K562 (cell line): Measurements from ENCODE around the gene LRP10. TPM values are rescaled to one million over a fixed set of nuclear protein-coding genes. Genes with fewer than 3 reads are reported as not detected.

ENCODE experiments used
- BCL6 ChIP-seq: fragments of 250-450 bp; sonication (Bioruptor Pico); IDR thresholded peaks from 2 replicates; pipeline ENCODE4 v1.4.0; 2020
- CBFA2T3 ChIP-seq: fragments of 450-650 bp; IDR thresholded peaks from 2 replicates; pipeline ENCODE4 v1.6.1; 2017
- CREB1 ChIP-seq, 2 experiments: sonication (generic) in 1 of 2; formaldehyde crosslinking in 1 of 2; IDR thresholded peaks; 2 replicates each; pipeline versions ENCODE4 v1.6.1 to v1.8.0; 2012 to 2022; ENCODE audit warnings: inconsistent platforms in 1 of 2, mild to moderate bottlenecking in 1 of 2, missing genetic modification reagents in 1 of 2, moderate library complexity in 1 of 2
- DPF2 ChIP-seq: fragments of 450-650 bp; IDR thresholded peaks from 2 replicates; pipeline ENCODE4 v1.6.1; 2016
- ETV5 ChIP-seq: sonication (generic); formaldehyde crosslinking; IDR thresholded peaks from 2 replicates; pipeline ENCODE4 v1.4.0; 2020; ENCODE audit warnings: low read depth, mild to moderate bottlenecking, missing genetic modification reagents
- HNRNPL ChIP-seq: fragments of 200-400 bp; formaldehyde crosslinking; IDR thresholded peaks from 2 replicates; pipeline ENCODE4 v1.6.1; 2017; ENCODE audit warnings: low read depth, mild to moderate bottlenecking, low read length
- MXI1 ChIP-seq: IDR thresholded peaks from 2 replicates; pipeline ENCODE4 v1.6.1; 2011; ENCODE audit warnings: low read depth, mild to moderate bottlenecking, improper control_type of control experiment, low read length
- OTX1 ChIP-seq: fragments of 450-650 bp; formaldehyde crosslinking; IDR thresholded peaks from 2 replicates; pipeline ENCODE4 v1.4.0; 2022; ENCODE audit warnings: mild to moderate bottlenecking
- POLR2G ChIP-seq: fragments of 200-400 bp; formaldehyde crosslinking; IDR thresholded peaks from 2 replicates; pipeline ENCODE4 v1.6.1; 2017; ENCODE audit warnings: low read depth, mild to moderate bottlenecking, antibody characterized with exemption, low read length, moderate library complexity
- ZBTB7A ChIP-seq: IDR thresholded peaks from 2 replicates; pipeline ENCODE4 v1.6.1; 2011; ENCODE audit warnings: low read depth, mild to moderate bottlenecking, low read length, moderate library complexity, borderline replicate concordance; ENCODE audit not compliant: control insufficient read depth
- ZNF75A ChIP-seq: fragments of 450-650 bp; formaldehyde crosslinking; IDR thresholded peaks from 2 replicates; pipeline ENCODE4 v1.4.0; 2020; ENCODE audit warnings: mild to moderate bottlenecking
- ZSCAN29 ChIP-seq: fragments of 450-650 bp; IDR thresholded peaks from 2 replicates; pipeline ENCODE4 v1.6.1; 2017
- polyA plus RNA-seq, 8 experiments: library from polyadenylated mRNA; depleted of rRNA in 4 of 8; stranded (reverse) in 5 of 8; unstranded in 3 of 8; fragments of >200 nt; fragmentation: Nextera tagmentation in 2 of 8; fragmentation: Illumina TruSeq in 1 of 8; extraction: Ambion mirVana in 2 of 8; extraction: Trizol in 1 of 8; gene quantifications; 2 replicates each; pipeline versions ENCODE4 v1.2.1 to v1.2.3, GENCODE V29; 2011 to 2014; ENCODE audit warnings: inconsistent platforms in 1 of 8, missing spikeins in 1 of 8
- total RNA-seq, 7 experiments: library from RNA; depleted of rRNA in 6 of 7; stranded (reverse); fragments of >200 nt in 6 of 7; fragmentation: Illumina TruSeq in 2 of 7; extraction: Trizol in 2 of 7; gene quantifications; 2 replicates each; pipeline versions ENCODE4 v1.2.1 to v1.2.3, GENCODE V29; 2011 to 2021; ENCODE audit warnings: low replicate concordance in 1 of 7
- TF ChIP-seq, protein P1 (sequence below): sonication (generic); formaldehyde crosslinking; IDR thresholded peaks from 2 replicates; pipeline ENCODE4 v1.8.1; 2022; ENCODE audit warnings: missing genetic modification reagents
- TF ChIP-seq, protein P2 (sequence below): fragments of 450-650 bp; IDR thresholded peaks from 2 replicates; pipeline ENCODE4 v1.7.1; 2018; ENCODE audit warnings: mild to moderate bottlenecking, low read depth; ENCODE audit not compliant: partially characterized antibody
- TF ChIP-seq, protein P3 (sequence below), 2 experiments: fragments of 250-450 bp in 1 of 2; fragments of 450-650 bp in 1 of 2; sonication (Bioruptor Pico) in 1 of 2; IDR thresholded peaks; 2 replicates each; pipeline versions ENCODE4 v1.6.1 to v1.8.0; 2016 to 2021; ENCODE audit warnings: mild to moderate bottlenecking in 2 of 2, moderate library complexity in 2 of 2, missing compliant biosample characterization in 1 of 2, missing genetic modification characterization in 1 of 2
- TF ChIP-seq, protein P4 (sequence below): fragments of 250-450 bp; sonication (Bioruptor Pico); IDR thresholded peaks from 2 replicates; pipeline ENCODE4 v1.4.0; 2020
- TF ChIP-seq, protein P5 (sequence below): fragments of 450-650 bp; IDR thresholded peaks from 2 replicates; pipeline ENCODE4 v1.6.1; 2017; ENCODE audit warnings: antibody characterized with exemption, mild to moderate bottlenecking

LRP10 gene
- total and polyA plus RNA-seq, 9 of the 15 experiments (the other 6 are each of a cell fraction or from before 2014, with no cell fraction given), result 1.3 to 45.5 (median 10.9) TPM

DNA sequence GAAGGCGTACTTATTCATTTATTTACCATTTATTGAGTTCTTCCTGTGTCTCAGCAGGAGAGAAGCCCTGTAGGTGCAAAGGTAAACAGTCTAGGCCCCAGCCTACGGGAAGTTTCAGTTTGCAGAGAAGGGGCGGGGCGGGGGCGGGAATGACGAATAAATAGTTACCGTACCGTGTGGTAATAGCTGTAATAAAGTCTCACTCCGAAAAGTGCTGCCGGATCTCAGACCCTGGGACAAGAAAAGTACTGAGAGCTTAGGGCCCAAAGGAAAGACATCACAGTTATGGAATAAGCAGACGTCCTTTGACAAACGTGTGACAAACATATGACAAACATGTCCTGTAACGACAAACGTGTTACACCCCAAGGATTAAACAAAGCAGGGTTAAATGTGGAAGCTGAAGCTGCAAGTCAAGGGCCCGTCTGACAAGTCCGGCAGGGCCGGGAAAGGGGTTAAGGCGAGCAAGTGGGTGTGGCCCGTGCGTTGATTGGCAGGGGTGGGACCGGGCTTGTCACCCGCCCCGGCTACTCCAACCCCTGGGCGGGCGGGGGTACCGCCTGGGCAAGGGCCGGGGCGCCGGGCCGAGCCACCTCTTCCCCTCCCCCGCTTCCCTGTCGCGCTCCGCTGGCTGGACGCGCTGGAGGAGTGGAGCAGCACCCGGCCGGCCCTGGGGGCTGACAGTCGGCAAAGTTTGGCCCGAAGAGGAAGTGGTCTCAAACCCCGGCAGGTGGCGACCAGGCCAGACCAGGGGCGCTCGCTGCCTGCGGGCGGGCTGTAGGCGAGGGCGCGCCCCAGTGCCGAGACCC lies at the start of gene LRP10 (continued):
- TF ChIP-seq ZBTB7A (peak; percentile 86; the same call in 1 of the 2 replicates), HNRNPL (peak; percentile 98), CBFA2T3 (0 out of 2 replicates have a peak, but pooled peaks have one; percentile 4), POLR2G (peak; percentile 93), ETV5 (CRISPR knock-in tag) (peak; percentile 13), DPF2 (peak; percentile 50; the same call in 1 of the 2 replicates), MXI1 (0 out of 2 replicates have a peak, but pooled peaks have one; percentile 9), ZSCAN29 (no peak), ZNF75A (CRISPR knock-in tag) (peak; percentile 19; the same call in 1 of the 2 replicates), BCL6 (CRISPR knock-in tag) (no peak), CREB1 (IDR thresholded peaks at IDR 0.05) (0 out of 2 replicates have a peak, but pooled peaks have one; percentile 21), CREB1 (CRISPR knock-in tag; IDR thresholded peaks at IDR 0.05) (peak; percentile 48; the same call in 1 of the 2 replicates), OTX1 (CRISPR knock-in tag) (peak; percentile 27; the same call in 1 of the 2 replicates)
- TF ChIP-seq, protein P1, sequence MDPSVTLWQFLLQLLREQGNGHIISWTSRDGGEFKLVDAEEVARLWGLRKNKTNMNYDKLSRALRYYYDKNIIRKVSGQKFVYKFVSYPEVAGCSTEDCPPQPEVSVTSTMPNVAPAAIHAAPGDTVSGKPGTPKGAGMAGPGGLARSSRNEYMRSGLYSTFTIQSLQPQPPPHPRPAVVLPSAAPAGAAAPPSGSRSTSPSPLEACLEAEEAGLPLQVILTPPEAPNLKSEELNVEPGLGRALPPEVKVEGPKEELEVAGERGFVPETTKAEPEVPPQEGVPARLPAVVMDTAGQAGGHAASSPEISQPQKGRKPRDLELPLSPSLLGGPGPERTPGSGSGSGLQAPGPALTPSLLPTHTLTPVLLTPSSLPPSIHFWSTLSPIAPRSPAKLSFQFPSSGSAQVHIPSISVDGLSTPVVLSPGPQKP (CRISPR knock-in tag), result no peak
- TF ChIP-seq, protein P2, sequence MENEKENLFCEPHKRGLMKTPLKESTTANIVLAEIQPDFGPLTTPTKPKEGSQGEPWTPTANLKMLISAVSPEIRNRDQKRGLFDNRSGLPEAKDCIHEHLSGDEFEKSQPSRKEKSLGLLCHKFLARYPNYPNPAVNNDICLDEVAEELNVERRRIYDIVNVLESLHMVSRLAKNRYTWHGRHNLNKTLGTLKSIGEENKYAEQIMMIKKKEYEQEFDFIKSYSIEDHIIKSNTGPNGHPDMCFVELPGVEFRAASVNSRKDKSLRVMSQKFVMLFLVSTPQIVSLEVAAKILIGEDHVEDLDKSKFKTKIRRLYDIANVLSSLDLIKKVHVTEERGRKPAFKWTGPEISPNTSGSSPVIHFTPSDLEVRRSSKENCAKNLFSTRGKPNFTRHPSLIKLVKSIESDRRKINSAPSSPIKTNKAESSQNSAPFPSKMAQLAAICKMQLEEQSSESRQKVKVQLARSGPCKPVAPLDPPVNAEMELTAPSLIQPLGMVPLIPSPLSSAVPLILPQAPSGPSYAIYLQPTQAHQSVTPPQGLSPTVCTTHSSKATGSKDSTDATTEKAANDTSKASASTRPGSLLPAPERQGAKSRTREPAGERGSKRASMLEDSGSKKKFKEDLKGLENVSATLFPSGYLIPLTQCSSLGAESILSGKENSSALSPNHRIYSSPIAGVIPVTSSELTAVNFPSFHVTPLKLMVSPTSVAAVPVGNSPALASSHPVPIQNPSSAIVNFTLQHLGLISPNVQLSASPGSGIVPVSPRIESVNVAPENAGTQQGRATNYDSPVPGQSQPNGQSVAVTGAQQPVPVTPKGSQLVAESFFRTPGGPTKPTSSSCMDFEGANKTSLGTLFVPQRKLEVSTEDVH, result no peak
- TF ChIP-seq, protein P3, sequence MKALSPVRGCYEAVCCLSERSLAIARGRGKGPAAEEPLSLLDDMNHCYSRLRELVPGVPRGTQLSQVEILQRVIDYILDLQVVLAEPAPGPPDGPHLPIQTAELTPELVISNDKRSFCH (CRISPR knock-in tag; IDR thresholded peaks at IDR 0.05), result no peak
- TF ChIP-seq, protein P3 (tag; IDR thresholded peaks at IDR 0.05), result peak; percentile 27; the same call in 1 of the 2 replicates
- TF ChIP-seq, protein P4, sequence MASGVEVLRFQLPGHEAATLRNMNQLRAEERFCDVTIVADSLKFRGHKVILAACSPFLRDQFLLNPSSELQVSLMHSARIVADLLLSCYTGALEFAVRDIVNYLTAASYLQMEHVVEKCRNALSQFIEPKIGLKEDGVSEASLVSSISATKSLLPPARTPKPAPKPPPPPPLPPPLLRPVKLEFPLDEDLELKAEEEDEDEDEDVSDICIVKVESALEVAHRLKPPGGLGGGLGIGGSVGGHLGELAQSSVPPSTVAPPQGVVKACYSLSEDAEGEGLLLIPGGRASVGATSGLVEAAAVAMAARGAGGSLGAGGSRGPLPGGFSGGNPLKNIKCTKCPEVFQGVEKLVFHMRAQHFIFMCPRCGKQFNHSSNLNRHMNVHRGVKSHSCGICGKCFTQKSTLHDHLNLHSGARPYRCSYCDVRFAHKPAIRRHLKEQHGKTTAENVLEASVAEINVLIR (CRISPR knock-in tag), result no peak
- TF ChIP-seq, protein P5, sequence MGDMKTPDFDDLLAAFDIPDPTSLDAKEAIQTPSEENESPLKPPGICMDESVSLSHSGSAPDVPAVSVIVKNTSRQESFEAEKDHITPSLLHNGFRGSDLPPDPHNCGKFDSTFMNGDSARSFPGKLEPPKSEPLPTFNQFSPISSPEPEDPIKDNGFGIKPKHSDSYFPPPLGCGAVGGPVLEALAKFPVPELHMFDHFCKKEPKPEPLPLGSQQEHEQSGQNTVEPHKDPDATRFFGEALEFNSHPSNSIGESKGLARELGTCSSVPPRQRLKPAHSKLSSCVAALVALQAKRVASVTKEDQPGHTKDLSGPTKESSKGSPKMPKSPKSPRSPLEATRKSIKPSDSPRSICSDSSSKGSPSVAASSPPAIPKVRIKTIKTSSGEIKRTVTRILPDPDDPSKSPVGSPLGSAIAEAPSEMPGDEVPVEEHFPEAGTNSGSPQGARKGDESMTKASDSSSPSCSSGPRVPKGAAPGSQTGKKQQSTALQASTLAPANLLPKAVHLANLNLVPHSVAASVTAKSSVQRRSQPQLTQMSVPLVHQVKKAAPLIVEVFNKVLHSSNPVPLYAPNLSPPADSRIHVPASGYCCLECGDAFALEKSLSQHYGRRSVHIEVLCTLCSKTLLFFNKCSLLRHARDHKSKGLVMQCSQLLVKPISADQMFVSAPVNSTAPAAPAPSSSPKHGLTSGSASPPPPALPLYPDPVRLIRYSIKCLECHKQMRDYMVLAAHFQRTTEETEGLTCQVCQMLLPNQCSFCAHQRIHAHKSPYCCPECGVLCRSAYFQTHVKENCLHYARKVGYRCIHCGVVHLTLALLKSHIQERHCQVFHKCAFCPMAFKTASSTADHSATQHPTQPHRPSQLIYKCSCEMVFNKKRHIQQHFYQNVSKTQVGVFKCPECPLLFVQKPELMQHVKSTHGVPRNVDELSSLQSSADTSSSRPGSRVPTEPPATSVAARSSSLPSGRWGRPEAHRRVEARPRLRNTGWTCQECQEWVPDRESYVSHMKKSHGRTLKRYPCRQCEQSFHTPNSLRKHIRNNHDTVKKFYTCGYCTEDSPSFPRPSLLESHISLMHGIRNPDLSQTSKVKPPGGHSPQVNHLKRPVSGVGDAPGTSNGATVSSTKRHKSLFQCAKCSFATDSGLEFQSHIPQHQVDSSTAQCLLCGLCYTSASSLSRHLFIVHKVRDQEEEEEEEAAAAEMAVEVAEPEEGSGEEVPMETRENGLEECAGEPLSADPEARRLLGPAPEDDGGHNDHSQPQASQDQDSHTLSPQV, result no peak
